ENCODE data around the gene ERF.

DNA sequence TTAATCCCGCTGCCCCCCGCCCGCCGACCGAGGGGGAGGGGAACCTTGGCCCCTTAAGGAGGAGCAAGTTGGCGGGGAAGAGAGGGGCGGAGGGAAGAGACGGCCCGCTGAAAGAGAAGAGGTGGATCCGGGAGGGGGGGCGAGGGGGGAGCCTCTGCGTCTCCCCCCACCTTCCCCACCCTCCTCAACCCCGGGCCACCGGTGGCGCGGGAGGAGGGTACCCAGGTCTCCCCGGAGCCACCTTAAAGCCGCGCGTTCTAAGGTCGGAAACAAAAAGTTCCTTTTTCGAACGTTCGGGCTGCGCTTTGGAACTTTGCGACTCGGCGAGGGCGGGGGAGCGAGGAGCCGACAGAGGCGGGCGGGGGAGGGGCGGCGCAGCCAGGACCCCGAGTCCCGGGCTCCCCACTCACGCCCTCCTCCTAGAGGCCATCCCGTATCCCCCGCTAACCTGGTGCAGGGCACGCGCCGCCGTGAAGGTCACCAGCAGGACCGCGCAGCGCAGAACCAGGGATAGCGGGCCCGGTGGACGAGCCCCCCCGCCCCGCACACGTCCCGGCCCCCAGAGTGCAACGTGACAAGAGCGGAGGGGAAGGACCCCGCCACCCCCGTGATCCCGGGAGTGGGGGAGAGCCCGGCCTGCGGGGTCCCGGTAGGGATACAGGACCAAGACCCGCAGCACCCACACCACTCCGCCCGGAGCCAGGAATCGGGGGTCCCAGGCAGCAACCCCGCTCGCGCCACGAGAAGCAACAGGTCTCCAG is 659 bp downstream of the ERF start:
- TF ChIP-seq GABPA (IDR thresholded peaks at IDR 0.05 in 1 of 2, conservative IDR thresholded peaks at IDR 0.05 in 1 of 2), result no peak
- TF ChIP-seq, protein P1, sequence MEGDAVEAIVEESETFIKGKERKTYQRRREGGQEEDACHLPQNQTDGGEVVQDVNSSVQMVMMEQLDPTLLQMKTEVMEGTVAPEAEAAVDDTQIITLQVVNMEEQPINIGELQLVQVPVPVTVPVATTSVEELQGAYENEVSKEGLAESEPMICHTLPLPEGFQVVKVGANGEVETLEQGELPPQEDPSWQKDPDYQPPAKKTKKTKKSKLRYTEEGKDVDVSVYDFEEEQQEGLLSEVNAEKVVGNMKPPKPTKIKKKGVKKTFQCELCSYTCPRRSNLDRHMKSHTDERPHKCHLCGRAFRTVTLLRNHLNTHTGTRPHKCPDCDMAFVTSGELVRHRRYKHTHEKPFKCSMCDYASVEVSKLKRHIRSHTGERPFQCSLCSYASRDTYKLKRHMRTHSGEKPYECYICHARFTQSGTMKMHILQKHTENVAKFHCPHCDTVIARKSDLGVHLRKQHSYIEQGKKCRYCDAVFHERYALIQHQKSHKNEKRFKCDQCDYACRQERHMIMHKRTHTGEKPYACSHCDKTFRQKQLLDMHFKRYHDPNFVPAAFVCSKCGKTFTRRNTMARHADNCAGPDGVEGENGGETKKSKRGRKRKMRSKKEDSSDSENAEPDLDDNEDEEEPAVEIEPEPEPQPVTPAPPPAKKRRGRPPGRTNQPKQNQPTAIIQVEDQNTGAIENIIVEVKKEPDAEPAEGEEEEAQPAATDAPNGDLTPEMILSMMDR (IDR thresholded peaks at IDR 0.05; ENCODE audit: low read depth, low read length, missing input control), result no peak

Measured in liver (tissue), 3 donors.